Endothelial cell of umbilical vein (primary cell): Measurements from ENCODE around the gene RNF10. TPM values are rescaled to one million over a fixed set of nuclear protein-coding genes. Genes with fewer than 3 reads are reported as not detected.

Experiments
- BruUV-seq: library from RNA; stranded (reverse); fragments of 400-500 nt; replicated peaks from 2 replicates; lab custom pipeline; 2021; lab: Mats Ljungman, UMichigan
- CTCF ChIA-PET: fragments of 300-600, 350-600 bp; sonication (Branson Sonifier 250); formaldehyde crosslinking; loops from one replicate; lab custom pipeline; 2021; ENCODE audit warnings: antibody characterized with exemption, inconsistent platforms; lab: Charles Lee
- POLR2A ChIA-PET: fragments of 300-600, 350-600 bp; sonication (Branson Sonifier 250); formaldehyde crosslinking; loops from one replicate; lab custom pipeline; 2021; ENCODE audit warnings: antibody characterized with exemption, inconsistent platforms; lab: Charles Lee
- DNase-seq: peaks from one replicate; pipeline ENCODE4 v3.0.0-alpha.2; 2011; ENCODE audit warnings: low read depth, low spot score
- FAIRE-seq: peaks from 2 replicates; lab custom pipeline; 2011; peaks lifted over from hg19 to GRCh38; lab: Jason Lieb, UNC
- H2AFZ ChIP-seq: 2 replicates; pipeline ENCODE4 v1.6.0; 2012; ENCODE audit warnings: low read depth, low read length, control low read depth, inconsistent platforms
- H3K27ac ChIP-seq: 2 replicates; pipeline ENCODE4 v1.5.1; 2011; ENCODE audit warnings: low read depth, mild to moderate bottlenecking, control low read depth, low read length, moderate library complexity; ENCODE audit not compliant: insufficient read depth
- H3K27me3 ChIP-seq, 2 experiments: 2 replicates each; pipeline versions ENCODE4 v1.6.0 to v1.6.1; 2011; ENCODE audit warnings: low read length in 2 of 2, mixed read lengths in 1 of 2; ENCODE audit not compliant: control insufficient read depth in 2 of 2, insufficient read depth in 2 of 2
- H3K36me3 ChIP-seq, 2 experiments: 2 replicates in 1 of 2; 3 replicates in 1 of 2; pipeline ENCODE4 v1.5.1; 2011; ENCODE audit warnings: low read length in 2 of 2, mild to moderate bottlenecking in 1 of 2, moderate library complexity in 1 of 2; ENCODE audit not compliant: control insufficient read depth in 2 of 2, insufficient read depth in 2 of 2; ENCODE audit errors: extremely low read depth in 1 of 2
- H3K4me1 ChIP-seq: 3 replicates; pipeline ENCODE4 v1.5.1; 2011; ENCODE audit warnings: mild to moderate bottlenecking, low read length; ENCODE audit not compliant: control insufficient read depth, insufficient read depth; ENCODE audit errors: extremely low read depth
- H3K4me2 ChIP-seq: 2 replicates; pipeline ENCODE4 v1.6.1; 2011; ENCODE audit warnings: low read length, control low read depth, mixed read lengths; ENCODE audit not compliant: insufficient read depth
- H3K4me3 ChIP-seq, 3 experiments: fragments of 200-600 bp in 1 of 3; sonication (generic), shearing (Covaris generic) in 1 of 3; replicated peaks in 1 of 3; 2 replicates each; pipeline ENCODE4 v1.5.1; 2011 to 2016; ENCODE audit warnings: control low read depth in 3 of 3, low read length in 3 of 3, mild to moderate bottlenecking in 2 of 3, inconsistent platforms in 1 of 3, low read depth in 1 of 3, moderate library complexity in 1 of 3; ENCODE audit not compliant: insufficient read depth in 1 of 3
- H3K79me2 ChIP-seq: 2 replicates; pipeline ENCODE4 v1.6.0; 2012; ENCODE audit warnings: low read length, inconsistent platforms; ENCODE audit not compliant: control insufficient read depth, insufficient read depth
- H3K9ac ChIP-seq: replicated peaks from 2 replicates; pipeline ENCODE3; 2011; ENCODE audit warnings: low read length, control low read depth; ENCODE audit not compliant: insufficient read depth; ENCODE audit errors: extremely low read depth
- H3K9me1 ChIP-seq: replicated peaks from 3 replicates; pipeline ENCODE4 v1.6.0; 2011; ENCODE audit warnings: mild to moderate bottlenecking, low read length; ENCODE audit not compliant: control insufficient read depth, insufficient read depth; ENCODE audit errors: extremely low read depth
- H3K9me3 ChIP-seq: replicated peaks from 2 replicates; pipeline ENCODE4 v1.5.1; 2012; ENCODE audit warnings: low read length, inconsistent platforms; ENCODE audit not compliant: control insufficient read depth, insufficient read depth
- H4K20me1 ChIP-seq: replicated peaks from 2 replicates; pipeline ENCODE3; 2011; ENCODE audit warnings: mild to moderate bottlenecking, low read length; ENCODE audit not compliant: control insufficient read depth, insufficient read depth; ENCODE audit errors: extremely low read depth
- EZH2 ChIP-seq: IDR thresholded peaks from 2 replicates; pipeline ENCODE4 v1.6.1; 2012; ENCODE audit warnings: borderline replicate concordance, low read depth, mild to moderate bottlenecking, moderate library complexity, low read length, inconsistent platforms; ENCODE audit not compliant: severe bottlenecking
- FOS ChIP-seq: IDR thresholded peaks from 2 replicates; pipeline ENCODE4 v1.6.1; 2011; ENCODE audit warnings: mild to moderate bottlenecking, low read length, moderate library complexity, borderline replicate concordance; ENCODE audit not compliant: insufficient read depth
- GATA2 ChIP-seq: IDR thresholded peaks from 2 replicates; pipeline ENCODE4 v1.7.0; 2011; ENCODE audit warnings: low read depth, mild to moderate bottlenecking, moderate library complexity, mixed read lengths, low read length; ENCODE audit not compliant: insufficient read length, insufficient read depth
- JUN ChIP-seq: IDR thresholded peaks from 2 replicates; pipeline ENCODE4 v1.6.1; 2011; ENCODE audit warnings: borderline replicate concordance, low read depth; ENCODE audit not compliant: insufficient read length, insufficient read depth
- MYC ChIP-seq: IDR thresholded peaks from one replicate; pipeline ENCODE4 v1.6.1; 2011; ENCODE audit warnings: mild to moderate bottlenecking, low read depth, low read length
- POLR2A ChIP-seq: IDR thresholded peaks from 2 replicates; pipeline ENCODE4 v1.6.1; 2012; ENCODE audit warnings: low read depth, mild to moderate bottlenecking, control low read depth, low read length
- POLR2AphosphoS5 ChIP-seq: IDR thresholded peaks from 2 replicates; pipeline ENCODE4 v1.6.1; 2012; ENCODE audit warnings: low read depth, mild to moderate bottlenecking, control low read depth, low read length, moderate library complexity; ENCODE audit not compliant: insufficient read depth
- dilution Hi-C: fragments of 300-500 bp; cut with MboI; formaldehyde crosslinking; loops from one replicate; pipeline ENCODE4 v1.15.0; 2019; ENCODE audit warnings: low sequenced_read_pairs; ENCODE audit not compliant: extremely low pct_ligation_motif_present
- intact Hi-C: fragments of 100-400 bp; cut with micrococcal nuclease; formaldehyde crosslinking; loops from one replicate; pipeline ENCODE4 v1.10.0; 2022
- polyA plus RNA-seq, 4 experiments: library from polyadenylated mRNA; depleted of rRNA in 3 of 4; stranded (reverse) in 3 of 4; unstranded in 1 of 4; fragments of >200 nt; gene quantifications; 2 replicates each; pipeline versions ENCODE4 v1.2.1 to v1.2.3, GENCODE V29; 2011 to 2012; ENCODE audit warnings: missing spikeins in 1 of 4
- total RNA-seq: library from RNA; stranded (reverse); gene quantifications from 2 replicates; pipeline ENCODE4 v1.2.3, GENCODE V29; 2021
- TF ChIP-seq, protein P1 (sequence below): IDR thresholded peaks from 2 replicates; pipeline ENCODE4 v1.6.1; 2011; ENCODE audit not compliant: insufficient read depth, insufficient read length
- TF ChIP-seq, protein P2 (sequence below), 2 donors: IDR thresholded peaks; 1 replicate in 1 of 2; 2 replicates in 1 of 2; pipeline ENCODE4 v1.5.1; 2011; ENCODE audit warnings: low read length in 2 of 2, mild to moderate bottlenecking in 2 of 2, moderate library complexity in 2 of 2, control low read depth in 1 of 2, inconsistent platforms in 1 of 2, low read depth in 1 of 2; ENCODE audit not compliant: insufficient read depth in 1 of 2; ENCODE audit errors: extremely low read depth in 1 of 2

The RNF10 gene
- total and polyA plus RNA-seq, 2 donors (not counting 3 experiments of a cell fraction or from before 2014, with no cell fraction given), result 120 to 236 TPM

DNA sequence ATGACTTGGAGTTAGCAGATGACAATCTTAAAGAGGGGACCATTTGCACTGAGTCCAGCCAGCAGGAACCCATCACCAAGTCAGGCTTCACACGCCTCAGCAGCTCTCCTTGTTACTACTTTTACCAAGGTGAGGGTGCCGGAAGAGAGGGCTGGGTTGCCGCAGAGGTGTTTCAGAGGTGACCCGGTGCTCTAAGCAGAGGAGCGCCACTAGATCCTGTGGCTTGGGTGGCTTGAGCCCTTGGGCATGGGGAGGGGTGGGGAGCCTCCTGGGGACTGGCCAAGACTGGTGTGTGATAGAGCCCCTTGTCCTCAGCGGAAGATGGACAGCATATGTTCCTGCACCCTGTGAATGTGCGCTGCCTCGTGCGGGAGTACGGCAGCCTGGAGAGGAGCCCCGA lies 29.3 kb downstream of the RNF10 start:
- Histone ChIP-seq H3K4me1 (no peaks in the 10 kb centered on the region), H3K4me3 (no peak overlapping the region), H3K9ac (no peak overlapping the region), H4K20me1 (peaks cover 3% of the 10 kb centered on the region), H3K9me3 (no peaks in the 10 kb centered on the region), H3K9me1 (no peaks in the 10 kb centered on the region), H2AFZ (no peak overlapping the region), H3K79me2 (peaks cover 16% of the 10 kb centered on the region), H3K36me3 (peaks cover 46 to 50% of the 10 kb centered on the region in 2 experiments), H3K27me3 (no peaks in the 10 kb centered on the region), H3K4me2 (no peak overlapping the region), H3K27ac (no peak overlapping the region)
- no peak for TF ChIP-seq MYC
- dilution Hi-C loops (no loop called here), intact Hi-C loops (no loop called here)
- ChIA-PET CTCF (no interaction called here), POLR2A (no interaction called here)
- BruUV-seq, result no TSS peak
- DNase-seq (no peak), FAIRE-seq (no peak)

DNA sequence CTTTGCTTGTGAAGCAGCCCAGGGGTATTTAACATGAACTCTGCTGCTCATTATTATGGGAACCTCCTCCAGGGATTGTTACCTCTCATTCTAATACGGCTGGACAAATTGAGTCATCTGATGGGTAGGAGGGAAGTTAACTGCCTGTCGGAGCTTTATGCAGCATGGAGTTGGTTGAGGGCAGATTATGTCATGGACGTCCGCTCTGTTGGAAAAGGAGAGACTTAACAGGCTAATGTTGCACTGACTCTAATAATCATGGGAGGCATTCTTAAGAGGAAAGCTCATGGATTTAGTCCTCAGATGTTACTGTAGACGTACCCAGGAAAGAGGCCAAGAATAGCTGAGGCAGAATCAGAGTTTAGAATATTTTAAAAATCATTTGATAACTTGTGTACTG lies 37.1 kb downstream of the RNF10 start:
- POLR2A ChIA-PET, result no interaction called here

More for the DNA sequence above, 37.1 kb downstream of the RNF10 start:
- TF ChIP-seq FOS (no peak), MYC (no peak), GATA2 (no peak), EZH2 (no peak), JUN (no peak), POLR2AphosphoS5 (no peak), POLR2A (no peak)
- TF ChIP-seq, protein P1, sequence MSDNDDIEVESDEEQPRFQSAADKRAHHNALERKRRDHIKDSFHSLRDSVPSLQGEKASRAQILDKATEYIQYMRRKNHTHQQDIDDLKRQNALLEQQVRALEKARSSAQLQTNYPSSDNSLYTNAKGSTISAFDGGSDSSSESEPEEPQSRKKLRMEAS, result no peak
- TF ChIP-seq, protein P2, sequence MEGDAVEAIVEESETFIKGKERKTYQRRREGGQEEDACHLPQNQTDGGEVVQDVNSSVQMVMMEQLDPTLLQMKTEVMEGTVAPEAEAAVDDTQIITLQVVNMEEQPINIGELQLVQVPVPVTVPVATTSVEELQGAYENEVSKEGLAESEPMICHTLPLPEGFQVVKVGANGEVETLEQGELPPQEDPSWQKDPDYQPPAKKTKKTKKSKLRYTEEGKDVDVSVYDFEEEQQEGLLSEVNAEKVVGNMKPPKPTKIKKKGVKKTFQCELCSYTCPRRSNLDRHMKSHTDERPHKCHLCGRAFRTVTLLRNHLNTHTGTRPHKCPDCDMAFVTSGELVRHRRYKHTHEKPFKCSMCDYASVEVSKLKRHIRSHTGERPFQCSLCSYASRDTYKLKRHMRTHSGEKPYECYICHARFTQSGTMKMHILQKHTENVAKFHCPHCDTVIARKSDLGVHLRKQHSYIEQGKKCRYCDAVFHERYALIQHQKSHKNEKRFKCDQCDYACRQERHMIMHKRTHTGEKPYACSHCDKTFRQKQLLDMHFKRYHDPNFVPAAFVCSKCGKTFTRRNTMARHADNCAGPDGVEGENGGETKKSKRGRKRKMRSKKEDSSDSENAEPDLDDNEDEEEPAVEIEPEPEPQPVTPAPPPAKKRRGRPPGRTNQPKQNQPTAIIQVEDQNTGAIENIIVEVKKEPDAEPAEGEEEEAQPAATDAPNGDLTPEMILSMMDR (IDR thresholded peaks at IDR 0.05; ENCODE audit: extremely low read depth in 1 of 2, insufficient read depth in 1 of 2, low read depth in 1 of 2, low read length in 2 of 2), result no peak
- Histone ChIP-seq H3K27ac (no peak overlapping the region), H3K4me1 (no peaks in the 10 kb centered on the region), H3K4me3 (no peak overlapping the region), H3K9me3 (no peaks in the 10 kb centered on the region), H3K4me2 (no peak overlapping the region), H3K36me3 (peaks cover 34 to 55% of the 10 kb centered on the region in 2 experiments), H2AFZ (no peak overlapping the region), H3K79me2 (peaks cover 2% of the 10 kb centered on the region), H3K9me1 (no peaks in the 10 kb centered on the region), H4K20me1 (no peaks in the 10 kb centered on the region), H3K9ac (no peak overlapping the region), H3K27me3 (no peaks in the 10 kb centered on the region)
- no peak for FAIRE-seq
- intact Hi-C loops, result no loop called here
- CTCF ChIA-PET, result interaction anchor here (1.9 kb wide), 1 partner anchor 9 kb away, joined by 10 read pairs; the partner anchor contains the start of gene POP5
- no peak for DNase-seq
- dilution Hi-C loops, result no loop called here
- BruUV-seq, result no TSS peak
